Esophagus squamous epithelium (tissue), 4 donors: ENCODE data around the gene GPR146.

Source experiments
- CTCF ChIP-seq, 6 experiments: fragments of 450-650 bp in 4 of 6; fragments of 200-600 bp in 2 of 6; sonication (generic) in 2 of 6; IDR thresholded peaks; one replicate each; pipeline ENCODE4 v1.5.1; 2016 to 2019; ENCODE audit warnings: antibody characterized with exemption in 6 of 6, mild to moderate bottlenecking in 4 of 6, moderate library complexity in 4 of 6
- POLR2A ChIP-seq, 4 donors: fragments of 450-650 bp; IDR thresholded peaks; one replicate each; pipeline ENCODE4 v1.6.1; 2017; ENCODE audit warnings: antibody characterized with exemption in 4 of 4, mild to moderate bottlenecking in 4 of 4, moderate library complexity in 3 of 4

- TF ChIP-seq CTCF (IDR thresholded peaks at IDR 0.05) (no peak), POLR2A (IDR thresholded peaks at IDR 0.05) (no peak)
Observed at GRCh38 chr7:1103789-1104515, 59.6 kb downstream of the GPR146 start.
